Ectodermal cell (in vitro differentiated cells): ENCODE measurements around the gene NOS2.
"Not testable (repeated sequence)": the region's sequence is repeated elsewhere in the genome, so short reads cannot be mapped to it uniquely, and the experiment has no call there.

Experiments used
- H3K27ac ChIP-seq: 2 replicates; pipeline ENCODE4 v1.7.0; 2013; ENCODE audit warnings: mild to moderate bottlenecking, low read depth, low read length; ENCODE audit not compliant: insufficient read depth, poor library complexity, severe bottlenecking
- H3K27me3 ChIP-seq: 2 replicates; pipeline ENCODE4 v1.7.0; 2013; ENCODE audit warnings: mild to moderate bottlenecking, low read length; ENCODE audit not compliant: insufficient read depth, control insufficient read depth, poor library complexity, severe bottlenecking
- H3K36me3 ChIP-seq: one replicate; pipeline ENCODE4 v1.7.0; 2013; ENCODE audit warnings: low read length; ENCODE audit not compliant: control insufficient read depth, insufficient read depth
- H3K4me1 ChIP-seq: one replicate; pipeline ENCODE4 v1.7.0; 2013; ENCODE audit warnings: low read length; ENCODE audit not compliant: control insufficient read depth, insufficient read depth
- H3K4me3 ChIP-seq: 2 replicates; pipeline ENCODE4 v1.7.0; 2013; ENCODE audit warnings: low read depth, low read length, control low read depth; ENCODE audit not compliant: insufficient read depth
- H3K9me3 ChIP-seq: 2 replicates; pipeline ENCODE4 v1.7.0; 2013; ENCODE audit warnings: mild to moderate bottlenecking, low read length, moderate library complexity; ENCODE audit not compliant: control insufficient read depth
- WGBS, 2 experiments: methylation state at CpG; one replicate each; pipeline ENCODE4 v1.1.7; 2013; ENCODE audit warnings: missing lambda C conversion rate in 2 of 2; 5-methylcytosine and 5-hydroxymethylcytosine counted together

The NOS2 gene

GRCh38 chr17:27770877-27771276 is 29.5 kb downstream of the NOS2 start:
- 92 to 93% methylated on average over 9 of the region's 9 CpGs for WGBS, 2 experiments
- no peak overlapping the region for H3K4me3 ChIP-seq
- H3K27me3 ChIP-seq: no peaks in the 10 kb centered on the region

GRCh38 chr17:27768858-27769410 is 31.4 kb downstream of the NOS2 start:
- Histone ChIP-seq H3K4me1 (no peaks in the 10 kb centered on the region), H3K27me3 (no peaks in the 10 kb centered on the region), H3K9me3 (no peaks in the 10 kb centered on the region), H3K4me3 (no peak overlapping the region), H3K36me3 (peaks cover 4% of the 10 kb centered on the region), H3K27ac (no peak overlapping the region)
- WGBS, 2 experiments: 92 to 93% methylated on average over 11 of the region's 11 CpGs

More at GRCh38 chr17:27770877-27771276, 29.5 kb downstream of the NOS2 start:
- H3K4me1 ChIP-seq: no peaks in the 10 kb centered on the region
- no peaks in the 10 kb centered on the region for H3K9me3 ChIP-seq
- no peak overlapping the region for H3K27ac ChIP-seq
- H3K36me3 ChIP-seq: peaks cover 4% of the 10 kb centered on the region

- H3K27me3 ChIP-seq: no peaks in the 10 kb centered on the region
- H3K4me3 ChIP-seq: no peak overlapping the region
- H3K36me3 ChIP-seq: peaks cover 4% of the 10 kb centered on the region
- H3K27ac ChIP-seq: no peak overlapping the region
- H3K4me1 ChIP-seq: no peaks in the 10 kb centered on the region
- 89 to 95% methylated on average over 12 of the region's 12 CpGs for WGBS, 2 experiments
- H3K9me3 ChIP-seq: no peaks in the 10 kb centered on the region
These were observed 33.9 kb downstream of the NOS2 start for GRCh38 chr17:27766438-27766837.

GRCh38 chr17:27765353-27765752 is 35.0 kb downstream of the NOS2 start:
- H3K4me1 ChIP-seq: no peaks in the 10 kb centered on the region
- H3K27ac ChIP-seq: no peak overlapping the region
- 89 to 91% methylated on average over 9 of the region's 9 CpGs for WGBS, 2 experiments
- no peaks in the 10 kb centered on the region for H3K9me3 ChIP-seq
- H3K36me3 ChIP-seq: peaks cover 4% of the 10 kb centered on the region
- no peaks in the 10 kb centered on the region for H3K27me3 ChIP-seq
- H3K4me3 ChIP-seq: no peak overlapping the region

GRCh38 chr17:27764589-27764988 is 35.7 kb downstream of the NOS2 start:
- H3K27me3 ChIP-seq: no peaks in the 10 kb centered on the region
- no peak overlapping the region for H3K27ac ChIP-seq
- 89 to 90% methylated on average over 4 of the region's 4 CpGs for WGBS, 2 experiments
- H3K9me3 ChIP-seq: no peaks in the 10 kb centered on the region
- no peak overlapping the region for H3K4me3 ChIP-seq
- H3K36me3 ChIP-seq: peaks cover 4% of the 10 kb centered on the region
- H3K4me1 ChIP-seq: no peaks in the 10 kb centered on the region

GRCh38 chr17:27762527-27763305 is 37.6 kb downstream of the NOS2 start:
- Histone ChIP-seq H3K27me3 (no peaks in the 10 kb centered on the region), H3K36me3 (no peaks in the 10 kb centered on the region), H3K27ac (no peak overlapping the region), H3K9me3 (no peaks in the 10 kb centered on the region), H3K4me3 (no peak overlapping the region), H3K4me1 (no peaks in the 10 kb centered on the region)
- 82 to 83% methylated on average over 12 of the region's 12 CpGs for WGBS, 2 experiments

- not testable (repeated sequence) for H3K36me3 ChIP-seq
These were observed 39.4 kb downstream of the NOS2 start for GRCh38 chr17:27760931-27761330.

GRCh38 chr17:27760069-27760885 is 40.1 kb downstream of the NOS2 start:
- Histone ChIP-seq H3K4me3 (no peak overlapping the region), H3K36me3 (no peaks in the 10 kb centered on the region), H3K27me3 (no peaks in the 10 kb centered on the region), H3K27ac (no peak overlapping the region), H3K9me3 (no peaks in the 10 kb centered on the region), H3K4me1 (no peaks in the 10 kb centered on the region)
- WGBS, 2 experiments: 65 to 68% methylated on average over 28 of the region's 28 CpGs

More at GRCh38 chr17:27760931-27761330, 39.4 kb downstream of the NOS2 start:
- 91 to 92% methylated on average over 11 to 12 of the region's 15 CpGs for WGBS, 2 experiments
- not testable (repeated sequence) for H3K9me3 ChIP-seq, H3K27me3 ChIP-seq, H3K4me1 ChIP-seq, H3K27ac ChIP-seq, H3K4me3 ChIP-seq

GRCh38 chr17:27759528-27759927 is 40.8 kb downstream of the NOS2 start:
- Histone ChIP-seq H3K36me3 (no peaks in the 10 kb centered on the region), H3K27ac (no peak overlapping the region), H3K9me3 (no peaks in the 10 kb centered on the region), H3K4me3 (no peak overlapping the region), H3K27me3 (no peaks in the 10 kb centered on the region), H3K4me1 (no peaks in the 10 kb centered on the region)
- WGBS, 2 experiments: 92% methylated on average over 14 of the region's 14 CpGs
